Suprapubic skin (tissue), 4 donors: ENCODE measurements around the gene SFTPD.

Experiments
- POLR2A ChIP-seq, 2 donors: fragments of 450-650 bp; IDR thresholded peaks; one replicate each; pipeline ENCODE4 v1.6.1; 2017; ENCODE audit warnings: antibody characterized with exemption in 2 of 2, mild to moderate bottlenecking in 2 of 2, moderate library complexity in 2 of 2
- POLR2AphosphoS5 ChIP-seq, 3 donors: sonication (generic); formaldehyde crosslinking; IDR thresholded peaks; one replicate each; pipeline ENCODE4 v1.6.1; 2017; ENCODE audit warnings: antibody characterized with exemption in 3 of 3
- TF ChIP-seq, protein P1 (sequence below), 2 donors: fragments of 200-600 bp in 1 of 2; fragments of 450-650 bp in 1 of 2; sonication (generic) in 1 of 2; IDR thresholded peaks; one replicate each; pipeline ENCODE4 v1.5.1; 2016 to 2019; ENCODE audit warnings: antibody characterized with exemption in 2 of 2, mild to moderate bottlenecking in 1 of 2, moderate library complexity in 1 of 2

DNA sequence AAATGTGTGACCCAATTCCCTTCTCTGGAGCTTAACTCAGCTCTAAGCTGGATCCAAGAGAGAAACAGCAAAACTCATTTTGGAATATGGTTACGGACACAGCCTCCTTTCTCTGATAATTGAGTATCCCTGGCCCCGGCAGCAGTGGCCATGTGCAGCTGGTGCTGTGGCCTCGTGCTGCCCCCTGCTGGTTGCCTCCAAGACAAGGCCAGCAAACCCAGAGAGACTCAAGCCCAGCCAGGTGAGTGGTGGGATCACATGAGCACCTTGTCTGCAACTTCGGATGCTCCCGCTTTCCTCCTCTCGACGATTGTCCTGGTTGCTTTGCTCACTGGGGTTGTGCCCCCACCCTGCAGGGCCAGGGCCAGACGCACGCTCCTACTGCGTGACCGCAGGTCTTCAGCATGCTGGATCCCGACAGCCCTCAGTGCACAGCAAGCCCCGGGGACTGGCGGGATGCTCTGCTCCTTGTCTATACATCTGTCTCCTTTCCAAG, 19.4 kb downstream of the SFTPD start:
- TF ChIP-seq, protein P1, sequence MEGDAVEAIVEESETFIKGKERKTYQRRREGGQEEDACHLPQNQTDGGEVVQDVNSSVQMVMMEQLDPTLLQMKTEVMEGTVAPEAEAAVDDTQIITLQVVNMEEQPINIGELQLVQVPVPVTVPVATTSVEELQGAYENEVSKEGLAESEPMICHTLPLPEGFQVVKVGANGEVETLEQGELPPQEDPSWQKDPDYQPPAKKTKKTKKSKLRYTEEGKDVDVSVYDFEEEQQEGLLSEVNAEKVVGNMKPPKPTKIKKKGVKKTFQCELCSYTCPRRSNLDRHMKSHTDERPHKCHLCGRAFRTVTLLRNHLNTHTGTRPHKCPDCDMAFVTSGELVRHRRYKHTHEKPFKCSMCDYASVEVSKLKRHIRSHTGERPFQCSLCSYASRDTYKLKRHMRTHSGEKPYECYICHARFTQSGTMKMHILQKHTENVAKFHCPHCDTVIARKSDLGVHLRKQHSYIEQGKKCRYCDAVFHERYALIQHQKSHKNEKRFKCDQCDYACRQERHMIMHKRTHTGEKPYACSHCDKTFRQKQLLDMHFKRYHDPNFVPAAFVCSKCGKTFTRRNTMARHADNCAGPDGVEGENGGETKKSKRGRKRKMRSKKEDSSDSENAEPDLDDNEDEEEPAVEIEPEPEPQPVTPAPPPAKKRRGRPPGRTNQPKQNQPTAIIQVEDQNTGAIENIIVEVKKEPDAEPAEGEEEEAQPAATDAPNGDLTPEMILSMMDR (IDR thresholded peaks at IDR 0.05): peak; percentile 72 to 78
- TF ChIP-seq POLR2A (IDR thresholded peaks at IDR 0.05): no peak
- no peak for TF ChIP-seq POLR2AphosphoS5 (IDR thresholded peaks at IDR 0.05)
